GM12892 (cell line): ENCODE measurements around the gene MARCHF10.

Experiments used
- DNase-seq: peaks from one replicate; pipeline ENCODE4 v3.0.0; 2011; ENCODE audit not compliant: insufficient read length
- FAIRE-seq: peaks from 2 replicates; lab custom pipeline; 2011; peaks lifted over from hg19 to GRCh38; lab: Jason Lieb, UNC
- POLR2A ChIP-seq: IDR thresholded peaks from 2 replicates; pipeline ENCODE4 v1.6.1; 2011; ENCODE audit warnings: low read depth, low read length, control low read depth
- POLR2AphosphoS5 ChIP-seq: IDR thresholded peaks from 2 replicates; pipeline ENCODE4 v1.6.1; 2011; ENCODE audit warnings: low read depth, low read length, control low read depth
- TAF1 ChIP-seq: IDR thresholded peaks from 2 replicates; pipeline ENCODE4 v1.6.1; 2011; ENCODE audit warnings: low read depth, mild to moderate bottlenecking, control low read depth, low read length, borderline replicate concordance

The MARCHF10 gene

GRCh38 chr17:62818526-62818925, 10.4 kb upstream of the MARCHF10 start:
- no peak for DNase-seq
- no peak for TF ChIP-seq TAF1
- TF ChIP-seq POLR2AphosphoS5, result no peak
- no peak for TF ChIP-seq POLR2A
- no peak for FAIRE-seq

GRCh38 chr17:62816282-62816839, 8.2 kb upstream of the MARCHF10 start:
- FAIRE-seq, result no peak
- TF ChIP-seq POLR2A, result no peak
- no peak for TF ChIP-seq TAF1
- no peak for TF ChIP-seq POLR2AphosphoS5
- DNase-seq, result no peak

GRCh38 chr17:62809656-62810055, 1.5 kb upstream of the MARCHF10 start:
- FAIRE-seq (no peak), DNase-seq (no peak)
- TF ChIP-seq POLR2AphosphoS5 (no peak), TAF1 (no peak), POLR2A (no peak)

- FAIRE-seq (no peak), DNase-seq (no peak)
- TF ChIP-seq TAF1 (no peak), POLR2AphosphoS5 (no peak), POLR2A (no peak)
Observed at GRCh38 chr17:62808576-62808970, 459 bp upstream of the MARCHF10 start.

GRCh38 chr17:62805234-62805633, 2.9 kb downstream of the MARCHF10 start:
- no peak for DNase-seq
- no peak for FAIRE-seq

GRCh38 chr17:62804822-62805221, 3.3 kb downstream of the MARCHF10 start:
- DNase-seq, result no peak
- FAIRE-seq, result no peak
- TF ChIP-seq TAF1 (no peak), POLR2AphosphoS5 (no peak), POLR2A (no peak)

More at GRCh38 chr17:62805234-62805633, 2.9 kb downstream of the MARCHF10 start:
- TF ChIP-seq POLR2AphosphoS5 (no peak), POLR2A (no peak), TAF1 (no peak)

- DNase-seq (no peak), FAIRE-seq (no peak)
- no peak for TF ChIP-seq POLR2A
- no peak for TF ChIP-seq TAF1
- TF ChIP-seq POLR2AphosphoS5, result no peak
Observed at GRCh38 chr17:62804025-62804424, 4.1 kb downstream of the MARCHF10 start.

GRCh38 chr17:62802561-62803205, 5.4 kb downstream of the MARCHF10 start:
- DNase-seq, result no peak
- no peak for FAIRE-seq

GRCh38 chr17:62801553-62802114, 6.5 kb downstream of the MARCHF10 start:
- TF ChIP-seq POLR2A, result no peak
- TF ChIP-seq POLR2AphosphoS5, result no peak
- TF ChIP-seq TAF1, result no peak
- DNase-seq (no peak), FAIRE-seq (no peak)

More at GRCh38 chr17:62802561-62803205, 5.4 kb downstream of the MARCHF10 start:
- TF ChIP-seq TAF1 (no peak), POLR2AphosphoS5 (no peak)

- no peak for DNase-seq
- no peak for FAIRE-seq
- TF ChIP-seq POLR2AphosphoS5 (no peak), POLR2A (no peak), TAF1 (no peak)
Observed at GRCh38 chr17:62800585-62800984, 7.5 kb downstream of the MARCHF10 start.

GRCh38 chr17:62797959-62798358, 10.2 kb downstream of the MARCHF10 start:
- FAIRE-seq (no peak), DNase-seq (no peak)
- TF ChIP-seq TAF1 (no peak), POLR2A (no peak), POLR2AphosphoS5 (no peak)

GRCh38 chr17:62796291-62796690, 11.8 kb downstream of the MARCHF10 start:
- DNase-seq, result no peak
- no peak for FAIRE-seq
- no peak for TF ChIP-seq POLR2A
- no peak for TF ChIP-seq TAF1
- no peak for TF ChIP-seq POLR2AphosphoS5
